Muscle of arm (tissue), 12 donors: ENCODE data around the gene GRIN1. TPM values are rescaled to one million over a fixed set of nuclear protein-coding genes. Genes with fewer than 3 reads are reported as not detected.
"Not testable (repeated sequence)": the region's sequence is repeated elsewhere in the genome, so short reads cannot be mapped to it uniquely, and the experiment has no call there.

ENCODE experiments used
- DNase-seq: peaks from one replicate; pipeline ENCODE4 v3.0.0-alpha.2; 2013
- polyA plus RNA-seq, 12 donors: library from polyadenylated mRNA; unstranded; fragments of 120-200 nt; gene quantifications; one replicate each; pipeline ENCODE4 v1.2.1, GENCODE V29; 2013; ENCODE audit not compliant: insufficient read length in 12 of 12

Gene GRIN1
- polyA plus RNA-seq, 12 donors: 0.09 to 0.84 (median 0.14) TPM; not detected in 8

- DNase-seq: no peak
Measured at GRCh38 chr9:137128158-137128861, 10.6 kb upstream of the GRIN1 start.

DNA sequence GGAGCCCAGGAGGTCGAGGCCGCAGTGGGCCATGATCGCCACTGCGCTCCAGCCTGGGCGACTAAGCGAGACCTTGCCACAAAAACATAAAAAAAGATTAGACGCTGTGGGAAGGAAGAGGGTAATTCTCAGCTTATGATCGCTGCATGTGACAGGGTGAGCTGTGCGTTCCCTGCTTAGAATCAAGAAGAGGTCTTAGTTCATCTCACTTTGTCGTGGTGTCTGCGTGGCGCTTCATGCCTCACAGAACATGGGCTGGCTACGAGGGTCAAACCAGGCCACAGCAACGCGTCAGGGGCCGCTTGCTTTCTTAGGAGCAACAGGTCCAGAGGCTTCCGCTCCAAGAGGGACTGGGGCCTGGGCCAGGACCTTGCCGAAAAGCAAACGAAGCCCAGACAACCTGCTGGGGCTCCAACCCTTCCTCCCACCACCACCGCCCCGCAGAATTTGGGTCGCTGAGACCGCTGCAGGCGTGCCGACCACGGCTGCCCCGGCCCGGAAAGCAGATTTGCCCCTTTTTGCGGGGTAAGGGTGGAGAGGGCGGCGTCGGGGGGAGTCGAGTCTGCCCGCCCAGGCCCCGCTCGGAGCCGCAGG is 10.0 kb upstream of the GRIN1 start:
- no peak for DNase-seq

DNA sequence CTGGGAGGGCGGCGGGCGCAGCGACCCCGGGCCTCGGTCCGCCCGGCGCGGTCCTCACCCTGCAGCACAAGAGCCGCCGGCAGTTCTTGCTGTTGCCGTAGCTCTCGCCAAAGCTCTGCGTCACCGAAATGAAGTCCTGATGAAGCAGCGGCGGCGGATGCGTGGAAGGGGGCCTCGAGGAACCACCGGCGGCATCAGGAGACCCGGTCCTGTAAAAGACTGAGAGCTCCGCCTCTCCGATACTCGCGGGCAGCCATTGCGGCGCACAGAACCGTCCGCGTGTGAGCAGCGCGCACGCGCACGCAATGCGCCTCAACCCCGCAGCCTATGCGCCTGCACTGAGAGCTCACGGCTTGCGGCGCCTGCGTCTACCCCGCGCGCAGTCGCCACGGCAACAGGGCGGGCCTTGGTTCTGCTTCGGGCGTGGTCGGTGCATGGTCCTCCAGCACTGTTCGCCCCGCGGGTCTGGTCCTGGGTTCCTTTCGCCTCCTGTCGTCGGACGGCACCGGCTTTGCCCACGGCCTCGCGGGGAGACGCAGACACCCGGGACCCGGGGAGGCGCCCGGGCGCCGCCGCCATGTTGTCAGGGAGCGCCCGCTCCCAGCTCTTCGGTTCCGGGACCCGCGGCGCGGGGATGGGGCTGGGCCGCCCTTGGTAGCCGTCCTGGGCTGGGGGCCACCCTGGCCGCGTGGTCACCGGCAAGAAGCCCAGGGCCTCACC is 9.3 kb upstream of the GRIN1 start:
- DNase-seq: peak; percentile 85

DNA sequence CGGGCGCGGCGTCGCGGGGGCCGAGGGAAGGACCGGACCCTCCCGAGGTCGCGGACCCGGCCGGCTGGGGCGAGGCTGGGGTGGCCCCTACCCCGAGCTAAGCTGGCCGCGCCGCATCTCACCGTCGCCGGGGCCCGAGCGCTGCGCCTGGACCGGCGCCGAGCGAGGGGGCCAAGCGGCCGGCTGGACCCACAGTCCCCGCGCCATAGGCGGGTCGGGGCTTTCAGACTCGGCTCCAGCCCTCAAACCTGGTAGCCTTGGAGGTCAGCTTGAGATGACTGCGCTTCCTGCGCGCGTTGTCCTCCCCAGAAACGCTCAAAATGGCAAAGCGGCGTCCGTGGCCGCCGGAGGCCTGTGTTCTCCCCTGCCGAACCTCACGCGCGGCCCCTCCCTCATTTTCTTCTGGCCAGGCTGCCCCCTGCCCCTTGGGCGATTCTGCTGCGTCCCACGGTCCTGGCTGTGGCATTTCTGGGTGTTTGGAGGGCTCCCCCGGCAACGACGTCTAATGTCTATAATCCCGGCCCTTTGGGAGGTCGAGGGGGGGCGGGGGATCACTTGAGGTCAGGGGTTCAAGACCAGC is 8.7 kb upstream of the GRIN1 start:
- no peak for DNase-seq

DNA sequence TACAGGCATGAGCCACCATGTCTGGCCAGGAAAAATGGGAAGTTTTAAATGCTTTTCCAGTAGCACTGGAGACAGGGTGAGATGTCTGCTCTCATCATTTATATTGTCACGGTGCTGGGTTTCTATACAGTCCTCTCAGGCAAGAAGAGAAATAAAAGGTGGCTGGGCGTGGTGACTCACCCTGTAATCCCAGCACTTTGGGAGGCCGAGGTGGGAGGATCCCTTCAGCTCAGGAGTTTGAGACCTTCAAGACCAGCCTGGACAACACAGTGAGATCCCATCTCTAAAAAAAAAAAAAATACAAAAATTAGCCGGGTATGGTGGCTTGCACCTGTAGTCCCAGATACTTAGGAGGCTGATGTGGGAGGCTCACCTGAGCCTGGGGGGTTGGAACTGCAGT is 4.8 kb upstream of the GRIN1 start:
- no peak for DNase-seq

- DNase-seq: not testable (repeated sequence)
Measured at GRCh38 chr9:137135154-137135553, 3.8 kb upstream of the GRIN1 start.

- DNase-seq: no peak
Measured at GRCh38 chr9:137136261-137136880, 2.6 kb upstream of the GRIN1 start.

GRCh38 chr9:137136881-137137607 is 1.9 kb upstream of the GRIN1 start:
- no peak for DNase-seq

DNA sequence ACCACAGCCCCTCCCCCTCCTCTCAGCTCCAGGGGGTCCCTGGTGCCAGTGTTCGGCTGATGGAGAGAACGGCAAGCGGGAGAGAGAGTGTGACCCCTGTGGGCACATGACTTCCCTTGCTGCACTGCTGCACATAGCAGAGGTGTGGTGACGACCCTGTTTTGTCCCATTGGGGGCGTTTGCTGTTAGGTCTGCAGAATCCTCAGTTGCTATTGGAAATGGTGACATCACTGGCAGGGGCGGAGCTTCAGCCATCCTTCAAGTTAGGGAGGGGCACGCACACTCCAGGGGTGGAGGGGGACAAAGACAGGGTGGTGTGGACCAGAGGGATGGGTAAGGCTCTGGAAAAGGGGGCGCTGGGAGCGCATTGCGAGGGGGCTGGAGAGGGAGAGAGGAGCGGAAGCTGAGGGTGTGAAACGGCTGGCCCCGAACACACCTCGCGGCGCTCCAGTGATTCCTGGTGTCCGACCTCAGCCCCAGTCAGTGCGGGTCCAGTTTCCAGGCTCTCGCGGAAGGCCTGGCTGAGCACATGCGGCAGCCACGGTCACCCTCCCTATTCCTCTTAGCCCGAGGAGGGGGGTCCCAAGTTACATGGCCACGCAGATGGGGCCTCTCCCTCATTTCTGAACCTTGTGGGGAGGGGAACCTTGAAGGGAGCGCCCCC is 764 bp upstream of the GRIN1 start:
- DNase-seq: no peak

- no peak for DNase-seq
Measured at GRCh38 chr9:137139468-137140150, 655 bp downstream of the GRIN1 start.

DNA sequence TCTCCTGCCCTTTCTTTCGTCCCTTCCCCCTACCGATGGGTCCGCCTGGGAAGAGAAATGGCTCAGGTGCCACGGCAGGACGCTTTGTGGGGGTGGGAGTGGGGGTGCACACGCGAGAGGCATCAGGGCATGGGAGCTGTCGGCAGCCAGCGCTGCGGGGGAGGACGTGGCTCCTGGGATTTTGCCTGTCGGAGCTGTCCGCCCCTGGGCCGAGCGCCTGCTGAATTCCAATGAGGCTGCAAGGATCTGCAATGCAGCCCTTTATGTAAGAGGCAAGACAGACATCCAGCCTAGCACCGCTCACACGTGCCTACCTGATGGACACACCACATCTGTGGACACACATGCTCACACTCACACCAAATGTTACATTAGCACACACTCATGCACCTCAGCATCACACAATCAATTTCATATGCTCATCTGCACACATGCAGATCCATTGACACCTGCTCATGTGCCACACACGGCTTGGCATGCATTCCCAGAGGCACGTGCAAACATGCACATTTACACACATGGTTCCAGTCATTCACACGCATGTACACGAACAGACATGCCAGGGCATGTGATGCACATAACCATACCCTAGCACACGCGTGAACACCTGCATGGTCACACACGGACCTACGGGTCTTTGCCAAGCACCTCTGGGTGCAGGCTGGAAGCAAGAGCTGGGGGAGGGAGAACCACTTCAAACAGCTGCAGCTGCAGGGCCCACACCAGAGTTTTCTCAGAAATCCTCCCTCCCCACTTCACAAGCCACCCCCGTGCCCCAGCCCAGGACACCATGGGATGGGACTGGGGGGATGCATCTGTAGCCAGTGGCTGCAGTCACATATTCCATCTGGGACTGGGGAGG is 1.4 kb downstream of the GRIN1 start:
- no peak for DNase-seq

DNA sequence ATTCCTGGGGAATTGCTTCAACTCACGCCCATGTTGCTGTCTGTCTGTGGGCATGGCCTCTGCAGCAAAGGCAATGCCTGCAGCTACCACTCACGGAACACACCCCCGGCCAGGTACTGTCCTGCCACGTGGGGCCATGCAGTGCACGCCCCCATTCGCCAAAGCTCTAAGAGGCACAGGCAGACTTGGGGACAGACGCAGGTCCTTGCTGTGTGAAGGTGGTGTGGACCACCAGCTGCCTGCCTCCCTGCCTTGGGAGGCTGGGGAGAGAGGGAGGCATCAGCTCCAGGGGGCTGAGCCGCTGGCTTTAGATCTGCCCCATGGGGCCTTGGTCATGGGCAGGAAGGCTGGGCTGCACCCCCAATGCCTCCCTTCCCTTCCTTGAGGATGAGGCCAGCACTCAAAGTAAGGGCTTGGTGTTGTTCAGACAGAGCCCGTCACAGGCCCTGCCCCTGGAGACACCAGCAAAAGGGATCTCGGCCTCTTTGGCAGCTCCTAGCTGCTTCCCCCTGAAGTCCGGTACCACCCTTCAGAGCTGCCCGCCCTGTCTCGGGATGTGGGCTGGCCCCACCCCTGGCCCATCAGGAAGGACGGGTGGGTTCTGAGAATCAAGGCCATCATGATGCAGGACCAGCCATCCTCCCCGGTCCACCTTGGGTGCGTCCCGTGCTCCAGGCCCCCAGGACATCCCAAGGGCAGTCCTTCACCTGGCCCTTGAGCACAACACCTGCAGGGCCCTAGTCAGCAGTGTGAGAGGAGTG is 2.3 kb downstream of the GRIN1 start:
- no peak for DNase-seq

DNA sequence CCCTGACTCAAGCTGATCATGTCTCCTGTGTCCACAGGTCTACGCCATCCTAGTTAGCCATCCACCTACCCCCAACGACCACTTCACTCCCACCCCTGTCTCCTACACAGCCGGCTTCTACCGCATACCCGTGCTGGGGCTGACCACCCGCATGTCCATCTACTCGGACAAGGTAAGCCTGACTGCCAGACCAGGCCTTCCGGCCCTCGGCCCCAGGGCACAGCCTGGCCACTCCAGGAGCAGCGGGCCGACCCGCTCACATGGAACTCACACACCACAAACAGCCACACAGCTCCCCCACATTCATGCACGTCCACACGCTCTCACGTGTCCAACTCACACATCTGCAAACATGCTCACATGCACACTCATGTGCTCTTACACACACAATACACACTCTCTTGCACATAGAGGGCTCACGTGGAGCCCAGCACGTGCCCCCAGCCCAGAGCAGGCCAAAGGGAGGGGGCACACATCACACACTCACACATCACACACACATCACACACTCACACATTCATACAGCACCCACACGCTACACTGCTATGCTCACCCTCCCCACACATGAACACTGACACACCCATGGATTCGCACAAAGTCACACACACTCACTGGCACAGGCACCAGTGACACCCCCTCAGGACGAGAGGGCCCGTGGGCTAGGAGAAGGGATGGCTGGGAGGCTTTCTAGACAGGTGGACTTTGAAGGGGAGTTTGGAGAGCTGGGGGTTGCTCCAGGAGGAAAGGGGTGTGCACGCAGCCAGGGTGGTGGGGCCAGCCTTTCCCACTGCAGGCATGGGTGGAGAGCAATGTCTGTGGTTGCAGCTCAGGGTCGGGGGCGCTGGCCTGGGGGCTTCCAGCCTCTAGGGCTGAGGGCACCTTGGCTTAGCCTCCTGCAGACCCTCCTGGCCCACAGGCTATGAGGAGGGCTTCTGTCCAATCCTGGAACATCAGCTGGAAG is 3.3 kb downstream of the GRIN1 start:
- no peak for DNase-seq

DNA sequence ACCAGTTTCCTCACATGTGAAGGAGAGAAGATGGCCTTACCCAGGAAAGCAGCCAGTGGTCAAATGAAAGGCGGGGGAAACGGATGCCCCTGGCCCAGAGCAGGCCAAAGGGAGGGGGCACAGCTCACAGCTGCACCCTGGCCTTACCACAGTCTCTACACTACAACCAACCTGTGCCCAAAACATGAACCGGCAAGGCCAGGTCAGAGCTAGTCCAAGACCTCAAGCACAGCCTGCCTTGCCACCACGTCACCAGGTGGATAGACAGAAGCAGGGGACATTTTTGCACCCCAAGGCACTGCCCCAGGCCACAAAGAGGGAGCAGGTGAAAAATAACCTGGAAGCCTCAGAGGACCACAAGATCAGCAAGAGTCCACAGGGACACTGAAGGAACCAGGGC is 4.5 kb downstream of the GRIN1 start:
- DNase-seq: no peak

- no peak for DNase-seq
Measured at GRCh38 chr9:137145731-137146526, 7.0 kb downstream of the GRIN1 start.

DNA sequence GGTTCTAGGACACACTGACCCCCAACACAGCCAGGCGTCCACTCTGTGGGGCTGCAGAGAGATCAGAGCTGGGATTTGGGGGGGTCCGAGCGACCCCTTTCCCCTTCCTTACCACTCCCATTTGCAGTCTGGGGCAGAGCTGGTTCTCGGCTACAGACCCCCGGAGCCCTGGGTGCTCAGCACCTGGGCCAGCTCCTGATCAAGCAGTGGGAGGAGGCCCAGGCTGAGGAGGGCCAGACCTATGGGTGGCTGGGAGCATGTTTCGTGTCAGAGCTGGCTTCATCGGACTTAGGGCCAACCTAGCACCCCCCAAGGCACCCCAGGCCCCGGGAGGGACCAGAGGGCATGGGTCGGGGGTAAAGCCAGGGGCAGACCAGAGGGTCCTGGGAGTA is 7.6 kb downstream of the GRIN1 start:
- no peak for DNase-seq
